Measurements from ENCODE around the gene GPRIN1. TPM values are rescaled to one million over a fixed set of nuclear protein-coding genes. Genes with fewer than 3 reads are reported as not detected.
A peak's percentile ranks its signal among the peaks of the same experiment; 100 is the strongest.
"Not testable (repeated sequence)": the region's sequence is repeated elsewhere in the genome, so short reads cannot be mapped to it uniquely, and the experiment has no call there.

Gene GPRIN1
- total RNA-seq, 2 experiments from 2014 or later = 1.4 to 1.5 TPM

- no peaks in the 10 kb centered on the region for H3K27me3 Mint-ChIP-seq (ENCODE audit: low read depth)
- no peak overlapping the region for H3K27ac Mint-ChIP-seq
- CTCF ChIA-PET = no interaction called here
- H3K4me3 Mint-ChIP-seq = no peak overlapping the region
- H3K9me3 Mint-ChIP-seq = no peaks in the 10 kb centered on the region
- no peaks in the 10 kb centered on the region for H3K36me3 Mint-ChIP-seq (ENCODE audit: low read depth)
- intact Hi-C loops (cut with micrococcal nuclease) = no loop called here
- no peak for DNase-seq
- H3K4me1 Mint-ChIP-seq (ENCODE audit: low read depth) = peaks cover 3% of the 10 kb centered on the region
Measured at GRCh38 chr5:176603091-176603490, 6.9 kb downstream of the GPRIN1 start.

- intact Hi-C loops (cut with micrococcal nuclease) = no loop called here
- CTCF ChIA-PET = no interaction called here
- peaks cover 3% of the 10 kb centered on the region for H3K4me1 Mint-ChIP-seq (ENCODE audit: low read depth)
- H3K27ac Mint-ChIP-seq = no peak overlapping the region
- H3K27me3 Mint-ChIP-seq (ENCODE audit: low read depth) = no peaks in the 10 kb centered on the region
- H3K36me3 Mint-ChIP-seq (ENCODE audit: low read depth) = no peaks in the 10 kb centered on the region
- no peak overlapping the region for H3K4me3 Mint-ChIP-seq
- no peaks in the 10 kb centered on the region for H3K9me3 Mint-ChIP-seq
- DNase-seq = no peak
Measured at GRCh38 chr5:176601901-176602482, 8.0 kb downstream of the GPRIN1 start.

DNA sequence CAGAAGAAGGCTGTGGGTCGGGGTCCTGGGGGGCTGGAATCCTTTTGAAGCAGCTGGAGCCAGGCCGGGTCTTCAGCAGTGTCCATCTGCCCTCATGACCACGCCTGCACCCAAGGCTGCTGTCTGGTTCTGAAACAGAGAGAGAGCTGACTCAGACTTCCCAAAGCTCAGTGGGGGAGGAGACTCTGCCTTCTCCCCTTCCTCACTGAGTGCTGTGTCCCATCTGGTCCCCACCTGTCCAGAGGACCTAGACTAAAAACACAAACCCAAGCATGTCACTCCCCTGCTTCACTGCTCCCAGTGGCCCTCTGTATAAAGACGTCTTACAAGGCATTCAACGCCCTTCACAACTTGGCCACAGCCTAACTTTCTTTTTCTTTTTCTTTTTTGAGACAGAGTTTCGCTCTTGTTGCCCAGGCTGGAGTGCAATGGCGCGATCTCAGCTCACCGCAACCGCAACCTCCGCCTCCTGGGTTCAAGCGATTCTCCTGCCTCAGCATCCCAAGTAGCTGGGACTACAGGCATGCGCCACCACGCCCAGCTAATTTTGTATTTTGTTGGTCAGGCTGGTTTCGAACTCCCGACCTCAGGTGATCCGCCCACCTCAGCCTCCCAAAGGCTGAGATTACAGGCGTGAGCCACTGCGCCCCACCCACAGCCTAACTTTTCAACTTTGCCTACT, 10.1 kb downstream of the GPRIN1 start:
- not testable (repeated sequence) for DNase-seq
- CTCF ChIA-PET = interaction anchor here (0.9 to 1.7 kb wide), 2 partner anchors 26 to 704 kb away, joined by 3 read pairs; partner anchors contain the start of genes PRELID1 and RAB24

DNA sequence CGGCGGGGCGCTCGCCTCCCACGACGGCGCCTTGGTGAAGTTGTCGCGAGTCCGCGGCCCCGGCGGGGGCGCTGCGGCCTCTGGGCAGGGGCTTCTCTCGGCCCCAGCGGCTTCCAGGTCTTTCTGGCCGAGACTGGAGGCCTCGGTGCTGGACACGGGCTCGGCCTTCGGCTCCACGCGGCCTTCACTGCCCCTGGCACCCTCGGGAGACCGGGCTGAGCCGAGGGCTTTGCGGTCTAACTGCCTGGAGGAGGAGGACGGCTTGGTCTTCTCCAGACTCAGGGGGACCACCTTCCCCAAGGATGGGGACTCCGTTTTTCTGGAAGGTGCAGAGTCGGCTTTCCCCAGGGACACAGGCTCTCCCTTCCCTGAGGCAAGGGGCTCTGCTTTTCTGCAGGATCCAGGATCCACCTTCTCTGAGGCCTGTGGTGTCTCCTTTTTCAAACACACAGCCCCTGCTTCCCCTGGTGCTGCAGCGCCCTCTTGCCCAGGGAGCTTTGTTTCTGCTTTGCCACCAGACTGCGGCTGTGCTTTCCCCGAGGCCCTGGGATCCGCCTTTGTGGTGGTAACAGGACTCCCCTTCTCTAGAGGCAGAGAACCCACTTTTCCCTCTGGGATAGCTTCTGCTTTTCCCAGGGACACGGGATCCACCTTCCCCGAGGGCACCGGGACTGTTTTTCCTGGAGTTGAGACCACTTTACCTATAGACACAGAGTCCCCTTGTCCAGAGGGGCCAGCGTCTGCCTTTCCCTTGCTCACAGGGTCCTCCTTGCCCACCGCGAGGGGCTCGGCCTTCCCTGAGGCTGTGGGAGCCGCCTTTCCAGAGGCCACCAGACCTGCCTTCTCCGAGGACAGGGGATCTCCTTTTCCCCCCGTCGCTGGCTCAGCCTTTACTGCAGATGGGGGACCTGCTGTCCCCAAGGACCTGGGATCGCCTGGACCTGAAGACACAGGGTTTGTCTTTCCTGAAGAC, 12.3 kb downstream of the GPRIN1 start:
- DNase-seq = peak; percentile 30
- H3K9me3 Mint-ChIP-seq = no peaks in the 10 kb centered on the region
- H3K27ac Mint-ChIP-seq = no peak overlapping the region
- peak overlapping the region; percentile 26 for H3K4me3 Mint-ChIP-seq
- peaks cover 9% of the 10 kb centered on the region for H3K4me1 Mint-ChIP-seq (ENCODE audit: low read depth)
- no peaks in the 10 kb centered on the region for H3K36me3 Mint-ChIP-seq (ENCODE audit: low read depth)
- no peaks in the 10 kb centered on the region for H3K27me3 Mint-ChIP-seq (ENCODE audit: low read depth)
- CTCF ChIA-PET = interaction anchor here (0.6 to 2.6 kb wide), 7 partner anchors 20 to 267 kb away, joined by 3 to 9 read pairs (median 4); partner anchors contain the start of genes CLTB, EIF4E1B and SNCB
- intact Hi-C loops (cut with micrococcal nuclease) = loop anchor here (1.0 kb wide), 2 partner anchors 50 to 181 kb away; partner anchors contain the start of genes CLTB and TSPAN17

More for the DNA sequence above, 10.1 kb downstream of the GPRIN1 start:
- H3K27me3 Mint-ChIP-seq (ENCODE audit: low read depth); H3K4me1 Mint-ChIP-seq (ENCODE audit: low read depth); H3K4me3 Mint-ChIP-seq; intact Hi-C loops (cut with micrococcal nuclease); H3K36me3 Mint-ChIP-seq (ENCODE audit: low read depth); H3K9me3 Mint-ChIP-seq; H3K27ac Mint-ChIP-seq: not testable (repeated sequence)

- no peaks in the 10 kb centered on the region for H3K36me3 Mint-ChIP-seq (ENCODE audit: low read depth)
- peak; percentile 70 for DNase-seq
- CTCF ChIA-PET = interaction anchor here (1.1 to 2.6 kb wide), 10 partner anchors 10 to 181 kb away, joined by 3 to 9 read pairs (median 4); partner anchors contain the start of genes CLTB, EIF4E1B, FAF2 and SNCB
- H3K4me3 Mint-ChIP-seq = peak overlapping the region; percentile 59
- H3K27me3 Mint-ChIP-seq (ENCODE audit: low read depth) = no peaks in the 10 kb centered on the region
- no peaks in the 10 kb centered on the region for H3K9me3 Mint-ChIP-seq
- H3K27ac Mint-ChIP-seq = no peak overlapping the region
- H3K4me1 Mint-ChIP-seq (ENCODE audit: low read depth) = peaks cover 9% of the 10 kb centered on the region
- intact Hi-C loops (cut with micrococcal nuclease) = loop anchor here (1.0 kb wide), 2 partner anchors 50 to 181 kb away; partner anchors contain the start of genes CLTB and TSPAN17
Measured at GRCh38 chr5:176596689-176597416, 13.1 kb downstream of the GPRIN1 start.

DNA sequence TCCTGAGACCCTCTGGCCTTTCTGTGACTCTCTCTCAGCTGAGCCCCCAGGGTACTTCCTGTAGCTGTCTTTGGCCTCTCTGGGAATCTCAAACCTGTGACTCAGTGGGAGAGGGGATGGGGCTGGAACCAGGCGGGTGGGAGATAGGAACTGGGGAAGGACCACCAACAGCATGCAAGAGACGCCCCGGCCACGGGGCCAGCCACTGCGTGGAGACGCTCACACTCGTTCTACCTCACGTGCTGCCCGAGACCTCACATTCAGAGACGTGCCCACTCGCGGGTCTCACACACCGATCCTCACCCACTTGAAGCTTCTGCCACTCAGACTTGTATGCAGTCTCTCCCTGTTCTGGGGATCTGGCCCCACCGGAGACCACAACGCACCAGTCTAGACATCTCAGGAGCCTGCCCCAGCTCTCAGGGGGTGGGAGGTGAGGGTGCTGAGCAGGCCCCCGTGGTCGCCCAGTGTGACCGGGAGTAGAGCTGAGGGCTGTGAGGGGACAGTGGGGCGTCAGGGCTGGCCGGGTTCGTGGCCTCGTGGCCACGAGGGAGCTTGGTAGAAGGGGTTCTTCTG, 13.8 kb downstream of the GPRIN1 start:
- peak overlapping the region; percentile 9 for H3K27ac Mint-ChIP-seq
- no peaks in the 10 kb centered on the region for H3K36me3 Mint-ChIP-seq (ENCODE audit: low read depth)
- H3K4me1 Mint-ChIP-seq (ENCODE audit: low read depth) = peaks cover 9% of the 10 kb centered on the region
- intact Hi-C loops (cut with micrococcal nuclease) = no loop called here
- DNase-seq = no peak
- CTCF ChIA-PET = interaction anchor here (1.1 to 2.6 kb wide), 10 partner anchors 9 to 181 kb away, joined by 3 to 9 read pairs (median 5); partner anchors contain the start of genes CLTB and FAF2
- H3K9me3 Mint-ChIP-seq = no peaks in the 10 kb centered on the region
- H3K27me3 Mint-ChIP-seq (ENCODE audit: low read depth) = no peaks in the 10 kb centered on the region
- H3K4me3 Mint-ChIP-seq = peak overlapping the region; percentile 53

DNA sequence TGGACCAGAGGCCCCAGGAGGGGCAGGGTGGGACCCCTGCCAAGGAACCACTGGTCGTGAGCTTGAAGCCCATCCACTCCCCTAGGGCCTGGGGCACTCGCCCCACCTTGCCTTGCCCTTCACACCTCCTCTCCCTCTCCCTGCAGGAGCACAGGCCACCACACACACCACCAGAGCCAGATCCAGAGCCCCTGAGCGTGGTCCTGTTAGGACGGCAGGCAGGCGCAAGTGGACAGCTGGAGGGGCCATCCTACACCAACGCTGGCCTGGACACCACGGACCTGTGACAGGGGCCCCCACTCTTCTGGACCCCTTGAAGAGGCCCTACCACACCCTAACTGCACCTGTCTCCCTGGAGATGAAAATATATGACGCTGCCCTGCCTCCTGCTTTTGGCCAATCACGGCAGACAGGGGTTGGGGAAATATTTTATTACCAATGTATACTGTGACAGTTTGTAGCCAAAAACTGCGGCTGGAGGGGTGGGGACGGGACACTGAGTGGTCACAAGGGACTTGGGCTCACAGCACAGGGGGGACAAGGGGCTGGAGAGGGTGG, 14.5 kb downstream of the GPRIN1 start:
- Mint-ChIP-seq H3K27me3 (ENCODE audit: low read depth) (no peaks in the 10 kb centered on the region), H3K36me3 (ENCODE audit: low read depth) (no peaks in the 10 kb centered on the region), H3K4me1 (ENCODE audit: low read depth) (peaks cover 9% of the 10 kb centered on the region), H3K9me3 (no peaks in the 10 kb centered on the region), H3K4me3 (no peak overlapping the region), H3K27ac (no peak overlapping the region)
- CTCF ChIA-PET = interaction anchor here (1.1 to 2.6 kb wide), 7 partner anchors 8 to 178 kb away, joined by 3 to 9 read pairs (median 5); partner anchors contain the start of genes CLTB and FAF2
- intact Hi-C loops (cut with micrococcal nuclease) = no loop called here
- no peak for DNase-seq

DNA sequence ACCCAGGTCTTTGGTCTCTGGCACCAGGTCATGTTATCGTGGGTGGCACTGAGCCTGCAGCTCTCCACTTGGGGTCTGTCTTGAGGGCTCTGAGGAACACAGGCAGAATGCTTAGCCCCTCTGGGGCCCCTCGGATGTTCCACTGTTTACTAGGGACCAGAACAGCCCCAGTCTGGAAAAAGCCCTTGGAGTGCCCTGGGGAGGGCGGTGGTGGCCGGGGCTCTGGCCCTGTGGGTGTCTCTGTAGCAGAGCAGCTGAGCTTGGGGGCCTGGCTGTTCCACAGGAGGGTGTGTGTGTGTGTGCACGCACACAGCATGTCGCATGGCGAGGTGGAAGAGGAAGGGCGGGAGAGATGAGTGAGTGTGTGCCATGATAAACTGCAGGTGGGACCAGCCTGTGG, 15.4 kb downstream of the GPRIN1 start:
- Mint-ChIP-seq H3K4me1 (ENCODE audit: low read depth) (peaks cover 7% of the 10 kb centered on the region), H3K27ac (no peak overlapping the region), H3K4me3 (no peak overlapping the region), H3K27me3 (ENCODE audit: low read depth) (no peaks in the 10 kb centered on the region), H3K9me3 (no peaks in the 10 kb centered on the region), H3K36me3 (ENCODE audit: low read depth) (no peaks in the 10 kb centered on the region)
- CTCF ChIA-PET = interaction anchor here (1.6 kb wide), 1 partner anchor 19 kb away, joined by 5 read pairs; no protein-coding TSS in a partner anchor
- intact Hi-C loops (cut with micrococcal nuclease) = no loop called here
- DNase-seq = no peak

- H3K4me1 Mint-ChIP-seq (ENCODE audit: low read depth) = peaks cover 7% of the 10 kb centered on the region
- no peaks in the 10 kb centered on the region for H3K36me3 Mint-ChIP-seq (ENCODE audit: low read depth)
- no peak overlapping the region for H3K27ac Mint-ChIP-seq
- H3K27me3 Mint-ChIP-seq (ENCODE audit: low read depth) = no peaks in the 10 kb centered on the region
- intact Hi-C loops (cut with micrococcal nuclease) = no loop called here
- H3K9me3 Mint-ChIP-seq = no peaks in the 10 kb centered on the region
- CTCF ChIA-PET = no interaction called here
- DNase-seq = no peak
- H3K4me3 Mint-ChIP-seq = no peak overlapping the region
Measured at GRCh38 chr5:176593273-176593869, 16.6 kb downstream of the GPRIN1 start.

- CTCF ChIA-PET = no interaction called here
- no peak overlapping the region for H3K4me3 Mint-ChIP-seq
Measured at GRCh38 chr5:176592573-176592972, 17.4 kb downstream of the GPRIN1 start.

GRCh38 chr5:176591667-176592066, 18.3 kb downstream of the GPRIN1 start:
- H3K9me3 Mint-ChIP-seq; H3K4me1 Mint-ChIP-seq (ENCODE audit: low read depth); DNase-seq; H3K4me3 Mint-ChIP-seq; H3K27ac Mint-ChIP-seq; H3K27me3 Mint-ChIP-seq (ENCODE audit: low read depth); H3K36me3 Mint-ChIP-seq (ENCODE audit: low read depth); intact Hi-C loops (cut with micrococcal nuclease): not testable (repeated sequence)
- CTCF ChIA-PET = interaction anchor here (1.1 kb wide), 1 partner anchor 18 kb away, joined by 3 read pairs; no protein-coding TSS in a partner anchor

More at GRCh38 chr5:176592573-176592972, 17.4 kb downstream of the GPRIN1 start:
- DNase-seq = no peak
- Mint-ChIP-seq H3K27me3 (ENCODE audit: low read depth) (no peaks in the 10 kb centered on the region), H3K27ac (no peak overlapping the region), H3K4me1 (ENCODE audit: low read depth) (peaks cover 7% of the 10 kb centered on the region), H3K36me3 (ENCODE audit: low read depth) (no peaks in the 10 kb centered on the region), H3K9me3 (no peaks in the 10 kb centered on the region)
- intact Hi-C loops (cut with micrococcal nuclease) = no loop called here

Data from activated naive CD4-positive, alpha-beta T cell treated with anti-CD3 and anti-CD28 coated beads for 36 hours (primary cell).